B cell (primary cell): ENCODE measurements around the gene HEXIM1. TPM values are rescaled to one million over a fixed set of nuclear protein-coding genes. Genes with fewer than 3 reads are reported as not detected.

Experiments
- ATAC-seq: fragments of 200-7000 bp; cut with Tn5 transposase; one replicate; pipeline ENCODE4 v1.10.0; 2021; ENCODE audit warnings: low read depth, mild to moderate bottlenecking, moderate number of reproducible peaks, moderate library complexity
- CTCF ChIA-PET: fragments of 350-600 bp; sonication (Branson Sonifier 250); formaldehyde crosslinking; loops from one replicate; lab custom pipeline; 2021; ENCODE audit warnings: antibody characterized with exemption, inconsistent platforms; lab: Charles Lee
- POLR2A ChIA-PET: fragments of 350-600 bp; sonication (Branson Sonifier 250); formaldehyde crosslinking; loops from one replicate; lab custom pipeline; 2021; ENCODE audit warnings: antibody characterized with exemption; lab: Charles Lee
- DNase-seq: peaks from one replicate; pipeline ENCODE4 v3.0.0; 2013
- H2AFZ ChIP-seq: 2 replicates; pipeline ENCODE4 v1.6.1; 2012; ENCODE audit warnings: mild to moderate bottlenecking, low read depth, low read length; ENCODE audit not compliant: insufficient read depth, poor library complexity, severe bottlenecking
- H3K27ac ChIP-seq, 2 donors: 1 replicate in 1 of 2; 2 replicates in 1 of 2; pipeline ENCODE4 v1.5.1; 2012 to 2013; ENCODE audit warnings: low read length in 2 of 2, mild to moderate bottlenecking in 2 of 2, moderate library complexity in 1 of 2
- H3K27me3 ChIP-seq, 4 experiments: fragments of 200-600 bp in 1 of 4; sonication (generic) in 1 of 4; replicated peaks in 1 of 4; 1 replicate in 2 of 4; 2 replicates in 2 of 4; pipeline versions ENCODE4 v1.6.1 to v1.7.0; 2013 to 2016; ENCODE audit warnings: low read length in 3 of 4, mild to moderate bottlenecking in 2 of 4, mixed read lengths in 1 of 4, moderate library complexity in 1 of 4; ENCODE audit not compliant: insufficient read depth in 4 of 4, control insufficient read depth in 3 of 4; ENCODE audit errors: control extremely low read depth in 1 of 4
- H3K36me3 ChIP-seq, 2 experiments: replicated peaks in 1 of 2; 1 replicate in 1 of 2; 2 replicates in 1 of 2; pipeline versions ENCODE4 v1.6.1 to v1.7.1; 2013; ENCODE audit warnings: low read length in 1 of 2; ENCODE audit not compliant: insufficient read depth in 2 of 2, control insufficient read depth in 1 of 2; ENCODE audit errors: control extremely low read depth in 1 of 2, extremely low read depth in 1 of 2
- H3K4me1 ChIP-seq, 2 donors: fragments of 200-600 bp in 1 of 2; sonication (generic) in 1 of 2; 1 replicate in 1 of 2; 2 replicates in 1 of 2; pipeline versions ENCODE4 v1.5.1 to v1.6.1; 2013 to 2017; ENCODE audit warnings: low read length in 2 of 2; ENCODE audit not compliant: control insufficient read depth in 2 of 2, insufficient read depth in 2 of 2
- H3K4me2 ChIP-seq: replicated peaks from 2 replicates; pipeline ENCODE3; 2012; ENCODE audit warnings: mild to moderate bottlenecking, low read depth, low read length; ENCODE audit not compliant: poor library complexity, severe bottlenecking
- H3K4me3 ChIP-seq, 5 experiments: fragments of 200-600 bp in 1 of 5; sonication (generic) in 1 of 5; 1 replicate in 3 of 5; 2 replicates in 2 of 5; pipeline versions ENCODE4 v1.5.1 to v1.7.0; 2011 to 2016; ENCODE audit warnings: low read length in 4 of 5, mild to moderate bottlenecking in 4 of 5, low read depth in 2 of 5, control low read depth in 1 of 5, moderate library complexity in 1 of 5; ENCODE audit not compliant: insufficient read depth in 1 of 5; ENCODE audit errors: control extremely low read depth in 1 of 5, extremely low read depth in 1 of 5
- H3K79me2 ChIP-seq: fragments of 200-600 bp; sonication (generic); one replicate; pipeline ENCODE4 v1.6.0; 2016; ENCODE audit warnings: low read length; ENCODE audit not compliant: control insufficient read depth, insufficient read depth
- H3K9ac ChIP-seq: fragments of 200-600 bp; sonication (generic); 2 replicates; pipeline ENCODE4 v1.6.1; 2017; ENCODE audit warnings: mild to moderate bottlenecking, low read length, moderate library complexity
- H3K9me3 ChIP-seq, 3 donors: one replicate each; pipeline versions ENCODE4 v1.6.1 to v1.7.1; 2013; ENCODE audit warnings: low read length in 2 of 3; ENCODE audit not compliant: control insufficient read depth in 2 of 3, insufficient read depth in 1 of 3; ENCODE audit errors: control extremely low read depth in 1 of 3
- H4K20me1 ChIP-seq: 2 replicates; pipeline ENCODE4 v1.6.0; 2012; ENCODE audit warnings: mild to moderate bottlenecking, low read length; ENCODE audit not compliant: insufficient read depth, control insufficient read depth, poor library complexity, severe bottlenecking
- H3K27ac Mint-ChIP-seq: one replicate; pipeline ENCODE4 v1.8.0; 2021; ENCODE audit warnings: mixed read lengths
- H3K27me3 Mint-ChIP-seq: one replicate; pipeline ENCODE4 v1.8.0; 2021; ENCODE audit warnings: mixed read lengths
- H3K4me1 Mint-ChIP-seq: one replicate; pipeline ENCODE4 v1.8.0; 2021; ENCODE audit warnings: mixed read lengths
- H3K4me3 Mint-ChIP-seq: one replicate; pipeline ENCODE4 v1.8.0; 2021; ENCODE audit warnings: mixed read lengths
- H3K9me3 Mint-ChIP-seq: one replicate; pipeline ENCODE4 v1.8.0; 2022; ENCODE audit warnings: mixed read lengths; ENCODE audit not compliant: insufficient read depth
- CTCF ChIP-seq: fragments of 200-600 bp; IDR thresholded peaks from one replicate; pipeline ENCODE4 v1.8.0; 2022; ENCODE audit warnings: antibody characterized with exemption, mild to moderate bottlenecking
- EZH2 ChIP-seq: IDR thresholded peaks from 2 replicates; pipeline ENCODE4 v1.6.1; 2012; ENCODE audit warnings: borderline replicate concordance, low read depth, mild to moderate bottlenecking, moderate library complexity, low read length; ENCODE audit not compliant: insufficient read depth, poor library complexity, severe bottlenecking
- WGBS: methylation state at CpG from one replicate; pipeline ENCODE4 v1.1.5; 2013; ENCODE audit warnings: missing lambda C conversion rate; ENCODE audit not compliant: insufficient coverage; 5-methylcytosine and 5-hydroxymethylcytosine counted together
- intact Hi-C: fragments of 100-400 bp; cut with micrococcal nuclease; formaldehyde crosslinking; loops from one replicate; pipeline ENCODE4 v1.10.0; 2022
- polyA plus RNA-seq: library from polyadenylated mRNA; depleted of rRNA; stranded (reverse); fragments of >200 nt; gene quantifications from 2 replicates; pipeline ENCODE4 v1.2.3, GENCODE V29; 2012
- total RNA-seq, 2 donors: library from RNA; stranded (reverse); fragments of 120-200 nt in 1 of 2; gene quantifications; 1 replicate in 1 of 2; 2 replicates in 1 of 2; pipeline versions ENCODE4 v1.2.3 to v1.2.4, GENCODE V29; 2013 to 2022

The HEXIM1 gene
- total and polyA plus RNA-seq, 2 donors (not counting 1 experiment from before 2014, with no cell fraction given) = 23.7 to 48.9 TPM

GRCh38 chr17:45168991-45169752, 20.9 kb downstream of the HEXIM1 start:
- Mint-ChIP-seq H3K27ac (no peak overlapping the region), H3K4me3 (no peak overlapping the region), H3K9me3 (no peaks in the 10 kb centered on the region), H3K4me1 (peaks cover 12% of the 10 kb centered on the region), H3K27me3 (no peaks in the 10 kb centered on the region)
- ATAC-seq (no peak), DNase-seq (no peak)
- H3K4me1 ChIP-seq = peaks cover 11 to 16% of the 10 kb centered on the region in 2 donors
- no peak overlapping the region for H3K27ac ChIP-seq
- no peak overlapping the region for H2AFZ ChIP-seq
- no peaks in the 10 kb centered on the region for H3K79me2 ChIP-seq
- ChIA-PET CTCF (interaction anchor here (1.4 kb wide), 1 partner anchor 20 kb away, joined by 5 read pairs; no protein-coding TSS in a partner anchor), POLR2A (interaction anchor here (0.6 kb wide), 1 partner anchor 12 kb away, joined by 4 read pairs; no protein-coding TSS in a partner anchor)
- no peak overlapping the region for H3K9ac ChIP-seq
- no peaks in the 10 kb centered on the region for H3K36me3 ChIP-seq
- no peak overlapping the region for H3K4me3 ChIP-seq
- intact Hi-C loops = no loop called here
- no peak for TF ChIP-seq EZH2
- no peak for TF ChIP-seq CTCF
- no peaks in the 10 kb centered on the region for H3K9me3 ChIP-seq
- no peak overlapping the region for H3K4me2 ChIP-seq
- H3K27me3 ChIP-seq = no peaks in the 10 kb centered on the region
- H4K20me1 ChIP-seq = no peaks in the 10 kb centered on the region
- 98% methylated on average over 39 of the region's 43 CpGs for WGBS
